H1 (cell line): Measurements from ENCODE around the gene LRP1. TPM values are rescaled to one million over a fixed set of nuclear protein-coding genes. Genes with fewer than 3 reads are reported as not detected.

ENCODE experiments used
- BACH1 ChIP-seq: IDR thresholded peaks from 2 replicates; pipeline ENCODE4 v1.6.1; 2012; ENCODE audit warnings: low read length, improper control_type of control experiment
- CTCF ChIP-seq, 3 experiments: IDR thresholded peaks; 1 replicate in 2 of 3; 2 replicates in 1 of 3; pipeline versions ENCODE4 v1.5.1 to v1.6.1; 2011; ENCODE audit warnings: low read length in 3 of 3, mild to moderate bottlenecking in 3 of 3, inconsistent platforms in 2 of 3, low read depth in 1 of 3, moderate library complexity in 1 of 3; ENCODE audit not compliant: insufficient read depth in 1 of 3; ENCODE audit errors: control extremely low read depth in 1 of 3
- RAD21 ChIP-seq, 2 experiments: IDR thresholded peaks in 1 of 2; conservative IDR thresholded peaks in 1 of 2; 2 replicates each; pipeline ENCODE4 v1.6.1; 2011; ENCODE audit warnings: low read depth in 2 of 2, low read length in 2 of 2, improper control_type of control experiment in 1 of 2, inconsistent platforms in 1 of 2, mild to moderate bottlenecking in 1 of 2, moderate library complexity in 1 of 2
- SIN3A ChIP-seq, 2 experiments: IDR thresholded peaks in 1 of 2; conservative IDR thresholded peaks in 1 of 2; 2 replicates each; pipeline ENCODE4 v1.6.1; 2011 to 2012; ENCODE audit warnings: low read length in 2 of 2, improper control_type of control experiment in 1 of 2, low read depth in 1 of 2, mild to moderate bottlenecking in 1 of 2
- SP2 ChIP-seq: IDR thresholded peaks from 2 replicates; pipeline ENCODE4 v1.6.1; 2012; ENCODE audit warnings: mild to moderate bottlenecking, low read length, inconsistent platforms
- YY1 ChIP-seq: IDR thresholded peaks from 2 replicates; pipeline ENCODE4 v1.6.1; 2011; ENCODE audit warnings: low read depth, mild to moderate bottlenecking, low read length
- ZNF274 ChIP-seq: IDR thresholded peaks from 2 replicates; pipeline ENCODE4 v1.7.0; 2012; ENCODE audit warnings: low read length, borderline replicate concordance; ENCODE audit errors: extremely low read depth
- polyA plus RNA-seq, 7 experiments: library from polyadenylated mRNA; depleted of rRNA in 3 of 7; stranded (reverse) in 5 of 7; unstranded in 2 of 7; fragments of >200 nt in 5 of 7; fragments of 200-250 nt in 2 of 7; gene quantifications; 1 replicate in 5 of 7; 2 replicates in 1 of 7; 4 replicates in 1 of 7; pipeline versions ENCODE4 v1.2.1 to v1.2.3, GENCODE V29; 2011 to 2013; ENCODE audit warnings: missing spikeins in 2 of 7, mixed read lengths in 2 of 7
- total RNA-seq: library from RNA; stranded (reverse); fragmentation: NEBNext Ultra II Directional; extraction: Animal tissue kit (Norgen Biotek cat#: 25700); gene quantifications from 2 replicates; pipeline ENCODE4 v1.2.1, GENCODE V29; 2021

Gene LRP1
- total and polyA plus RNA-seq, 2 of the 8 experiments (the other 6 are each of a cell fraction or from before 2014, with no cell fraction given) = 35.3 to 92.5 TPM

- TF ChIP-seq CTCF (IDR thresholded peaks at IDR 0.05; ENCODE audit: control extremely low read depth in 1 of 3, insufficient read depth in 1 of 3, low read depth in 1 of 3, low read length in 3 of 3) = peak in 2 of 3 experiments; percentile 85 to 86; a peak in 3 of 4 replicates
- TF ChIP-seq ZNF274 = no peak
- peak in 1 of 2 experiments; percentile 64; a peak in 1 of 4 replicates for TF ChIP-seq SIN3A (conservative IDR thresholded peaks at IDR 0.05 in 1 of 2, IDR thresholded peaks at IDR 0.05 in 1 of 2; ENCODE audit: low read depth in 1 of 2, low read length in 2 of 2)
- TF ChIP-seq SP2 = no peak
- TF ChIP-seq YY1 = peak; percentile 43; the same call in 1 of the 2 replicates
- peak; percentile 81 to 87 for TF ChIP-seq RAD21 (IDR thresholded peaks at IDR 0.05 in 1 of 2, conservative IDR thresholded peaks at IDR 0.05 in 1 of 2; ENCODE audit: low read depth in 2 of 2, low read length in 2 of 2)
- 0 out of 2 replicates have a peak, but pooled peaks have one; percentile 37 for TF ChIP-seq BACH1
Measured at GRCh38 chr12:57093415-57094207, 34.7 kb upstream of the LRP1 start (continued).
